Small intestine (tissue), 7 donors: ENCODE results near the gene PI4KA. TPM values are rescaled to one million over a fixed set of nuclear protein-coding genes. Genes with fewer than 3 reads are reported as not detected.
"Not testable (repeated sequence)": the region's sequence is repeated elsewhere in the genome, so short reads cannot be mapped to it uniquely, and the experiment has no call there.

Source experiments
- DNase-seq, 2 donors: peaks; one replicate each; pipeline versions ENCODE4 v3.0.0 to v3.0.0-alpha.2; 2013
- FAIRE-seq: peaks from 2 replicates; lab custom pipeline; 2012; peaks lifted over from hg19 to GRCh38; lab: Jason Lieb, UNC
- H3K27ac ChIP-seq, 3 donors: one replicate each; pipeline ENCODE4 v1.5.1; 2013; ENCODE audit warnings: low read length in 2 of 3, mild to moderate bottlenecking in 2 of 3, control low read depth in 1 of 3, inconsistent platforms in 1 of 3, low read depth in 1 of 3, moderate library complexity in 1 of 3
- H3K27me3 ChIP-seq, 3 donors: one replicate each; pipeline ENCODE4 v1.6.1; 2013; ENCODE audit warnings: low read length in 3 of 3, inconsistent platforms in 1 of 3; ENCODE audit not compliant: control insufficient read depth in 3 of 3, insufficient read depth in 3 of 3
- H3K36me3 ChIP-seq, 3 donors: one replicate each; pipeline ENCODE4 v1.6.1; 2013; ENCODE audit warnings: low read length in 3 of 3, inconsistent platforms in 1 of 3, low read depth in 1 of 3, mild to moderate bottlenecking in 1 of 3, moderate library complexity in 1 of 3; ENCODE audit not compliant: control insufficient read depth in 3 of 3, insufficient read depth in 2 of 3
- H3K4me1 ChIP-seq, 3 donors: one replicate each; pipeline ENCODE4 v1.6.1; 2013; ENCODE audit warnings: low read length in 2 of 3, inconsistent platforms in 1 of 3, low read depth in 1 of 3, mild to moderate bottlenecking in 1 of 3, moderate library complexity in 1 of 3; ENCODE audit not compliant: control insufficient read depth in 3 of 3, insufficient read depth in 2 of 3
- H3K4me3 ChIP-seq, 3 donors: one replicate each; pipeline ENCODE4 v1.5.1; 2013; ENCODE audit warnings: low read length in 3 of 3, control low read depth in 1 of 3, inconsistent platforms in 1 of 3, low read depth in 1 of 3, mild to moderate bottlenecking in 1 of 3, moderate library complexity in 1 of 3
- H3K9me3 ChIP-seq, 2 donors: one replicate each; pipeline ENCODE4 v1.6.1; 2013; ENCODE audit warnings: low read depth in 1 of 2, low read length in 1 of 2; ENCODE audit not compliant: control insufficient read depth in 2 of 2, insufficient read depth in 1 of 2
- WGBS, 3 donors: extraction: QIAGEN DNeasy Blood & Tissue Kit; methylation state at CpG; one replicate each; pipeline ENCODE4 v1.1.7; 2013; 5-methylcytosine and 5-hydroxymethylcytosine counted together
- polyA plus RNA-seq, 4 donors: library from polyadenylated mRNA; stranded (reverse) in 3 of 4; unstranded in 1 of 4; fragments of 200-250 nt in 3 of 4; fragments of 120-200 nt in 1 of 4; gene quantifications; one replicate each; pipeline versions ENCODE4 v1.2.1 to v1.2.3, GENCODE V29; 2013
- donor health status: healthy with polysubstance abuse.
- donor health status: control.
- donor health status: control.
- donor health status: Bipolar disorder and iron deficiency.
- donor health status: healthy.

PI4KA gene
- polyA plus RNA-seq, 4 donors = 40.5 to 82.0 (median 45.8) TPM

DNA sequence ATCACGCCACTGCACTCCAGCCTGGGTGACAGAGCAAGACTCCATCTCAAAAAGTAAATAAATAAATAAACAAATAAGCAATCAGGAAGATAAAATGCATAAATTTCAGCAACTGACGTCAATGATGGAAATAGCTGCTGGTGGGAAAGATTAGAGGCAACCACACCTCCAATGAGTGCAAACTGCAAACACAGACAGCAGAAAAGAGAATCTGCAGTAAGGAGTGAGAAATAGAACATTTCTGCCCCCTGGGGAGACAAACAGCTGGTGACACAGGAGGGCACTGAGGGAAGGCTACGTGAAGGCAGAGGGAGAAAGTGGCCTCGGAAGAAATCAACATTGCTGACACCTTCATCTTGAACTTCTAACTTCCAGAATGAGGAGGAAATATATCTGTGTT, 6.5 kb downstream of the PI4KA start:
- Histone ChIP-seq H3K36me3 (no peaks in the 10 kb centered on the region), H3K9me3 (no peaks in the 10 kb centered on the region), H3K27me3 (no peaks in the 10 kb centered on the region), H3K27ac (no peak overlapping the region), H3K4me3 (no peak overlapping the region), H3K4me1 (peaks cover 0 to 11% (median 7%) of the 10 kb centered on the region in 3 donors)
- DNase-seq (no peak), FAIRE-seq (no peak)
- 53 to 58% (median 55%) methylated on average over 4 of the region's 4 CpGs for WGBS, 3 donors

DNA sequence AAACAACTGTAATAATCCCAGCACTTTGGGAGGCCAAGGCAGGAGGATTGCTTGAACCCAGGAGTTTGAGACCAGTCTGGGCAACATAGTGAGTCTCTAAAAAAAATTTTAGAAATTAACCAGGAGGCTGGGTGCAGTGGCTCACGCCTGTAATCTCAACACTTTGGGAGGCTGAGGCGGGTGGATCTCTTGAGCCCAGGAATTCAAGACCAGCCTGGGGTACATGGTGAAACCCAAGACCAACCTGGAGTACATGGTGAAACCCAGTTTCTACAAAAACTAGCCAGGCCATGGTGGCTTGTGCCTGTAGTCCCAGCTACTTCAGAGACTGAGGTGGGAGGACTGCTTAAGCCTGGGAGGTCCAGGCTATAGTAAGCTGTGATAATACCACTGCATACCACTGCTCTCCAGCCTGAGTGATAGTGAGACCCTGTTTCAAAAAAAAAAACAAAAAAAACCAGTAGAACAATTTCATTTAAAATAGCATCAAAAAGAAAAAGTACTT, 11.2 kb downstream of the PI4KA start:
- Histone ChIP-seq H3K27ac (no peak overlapping the region), H3K4me3 (no peak overlapping the region), H3K4me1 (peaks cover 4 to 20% (median 5%) of the 10 kb centered on the region in 3 donors), H3K27me3 (no peaks in the 10 kb centered on the region), H3K36me3 (no peaks in the 10 kb centered on the region), H3K9me3 (no peaks in the 10 kb centered on the region)
- no peak for FAIRE-seq
- DNase-seq = no peak
- WGBS, 3 donors = 89 to 97% (median 94%) methylated on average over 2 of the region's 2 CpGs

DNA sequence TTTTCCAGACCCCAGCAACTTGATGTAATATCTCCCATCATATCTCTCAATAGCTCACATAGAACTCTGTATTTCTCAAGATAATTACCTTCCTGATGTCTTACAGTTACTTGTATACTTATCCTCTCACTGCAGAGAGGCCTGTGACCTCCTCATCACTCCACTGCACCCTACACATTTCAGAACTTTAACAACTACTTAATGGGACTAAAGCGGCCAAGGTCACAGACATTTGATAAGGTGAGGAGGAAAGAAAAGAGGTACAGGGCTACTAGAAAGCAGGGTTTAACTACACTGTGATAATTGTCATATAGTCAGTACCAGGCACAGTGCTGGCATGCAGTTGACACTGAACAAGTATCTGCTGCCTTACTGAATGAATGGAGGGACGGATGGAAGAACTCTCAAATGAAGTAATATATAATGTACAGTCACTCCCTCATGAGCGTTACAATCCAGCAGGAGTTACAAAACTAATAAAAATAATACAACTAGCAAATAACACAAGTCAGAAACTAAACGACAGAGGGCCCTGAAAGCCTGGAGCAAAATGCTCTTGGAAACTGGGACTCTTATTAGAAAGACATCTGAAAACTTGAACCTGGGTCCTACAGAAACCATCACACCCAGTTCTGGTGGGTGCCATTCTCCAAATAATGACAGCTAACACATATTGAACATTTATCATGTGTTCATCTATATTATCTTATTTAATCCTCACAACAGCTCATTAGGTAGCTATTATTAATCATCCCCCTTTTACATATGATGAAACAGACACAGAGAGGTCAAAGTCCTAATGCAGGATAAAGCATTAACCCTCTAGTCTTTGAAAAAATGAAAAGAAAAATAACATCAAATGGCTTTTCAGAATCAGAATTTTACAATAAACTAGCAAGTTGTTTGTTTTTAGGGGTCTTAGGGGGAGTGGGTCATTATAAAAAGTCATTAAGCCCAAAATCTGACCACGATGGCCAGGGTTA, 14.3 kb downstream of the PI4KA start:
- Histone ChIP-seq H3K36me3 (no peaks in the 10 kb centered on the region), H3K27ac (peak overlapping the region in 1 of 3 donors; percentile 2), H3K4me1 (peaks cover 14 to 31% (median 15%) of the 10 kb centered on the region in 3 donors), H3K27me3 (no peaks in the 10 kb centered on the region), H3K9me3 (no peaks in the 10 kb centered on the region), H3K4me3 (no peak overlapping the region)
- peak in 1 of 2 donors; percentile 61 for DNase-seq
- 51 to 71% (median 59%) methylated on average over 5 of the region's 5 CpGs for WGBS, 3 donors
- no peak for FAIRE-seq

GRCh38 chr22:20843501-20843900, 15.1 kb downstream of the PI4KA start:
- no peak overlapping the region for H3K4me3 ChIP-seq
- H3K9me3 ChIP-seq = no peaks in the 10 kb centered on the region
- DNase-seq = peak; percentile 69 to 72
- peaks cover 14 to 31% (median 15%) of the 10 kb centered on the region in 3 donors for H3K4me1 ChIP-seq
- FAIRE-seq = no peak
- no peaks in the 10 kb centered on the region for H3K36me3 ChIP-seq
- no peaks in the 10 kb centered on the region for H3K27me3 ChIP-seq
- WGBS, 3 donors = 2 to 42% (median 16%) methylated on average over 2 of the region's 2 CpGs
- H3K27ac ChIP-seq = no peak overlapping the region

DNA sequence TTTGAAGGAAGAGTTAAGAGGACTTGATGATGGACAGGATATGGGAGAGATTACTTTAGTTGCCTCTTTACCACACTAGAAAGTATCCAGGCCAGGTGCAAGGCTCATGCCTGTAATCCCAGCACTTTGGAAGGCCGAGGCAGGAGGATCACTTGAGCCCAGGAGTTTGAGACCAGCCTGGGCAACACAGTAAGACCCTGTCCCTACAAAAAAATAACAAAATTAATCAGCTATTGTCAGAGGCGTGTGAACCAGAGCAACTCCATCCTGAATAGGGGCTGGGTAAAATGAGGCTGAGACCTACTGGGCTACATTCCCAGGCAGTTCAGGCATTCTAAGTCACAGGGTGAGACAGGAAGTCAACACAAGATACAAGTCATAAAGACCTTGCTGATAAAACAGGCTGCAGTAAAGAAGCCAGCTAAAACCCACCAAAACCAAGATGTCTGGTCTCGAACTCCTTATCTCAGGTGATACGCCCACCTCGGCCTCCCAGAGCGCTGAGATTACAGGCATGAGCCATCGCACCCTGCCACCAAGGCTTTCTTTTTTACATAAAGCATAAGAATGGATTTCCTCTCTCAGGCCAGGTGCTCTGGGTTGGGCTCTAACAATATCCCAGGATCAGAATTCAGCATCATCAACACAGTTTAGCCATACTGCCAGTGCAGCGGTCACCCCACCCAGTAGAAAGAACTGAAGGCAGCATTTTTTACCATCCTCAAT, 17.8 kb downstream of the PI4KA start:
- FAIRE-seq (no peak), DNase-seq (peak in 1 of 2 donors; percentile 47)
- Histone ChIP-seq H3K27me3 (no peaks in the 10 kb centered on the region), H3K9me3 (no peaks in the 10 kb centered on the region), H3K36me3 (peaks cover 0 to 4% (median 0%) of the 10 kb centered on the region in 3 donors), H3K4me3 (no peak overlapping the region), H3K27ac (peak overlapping the region in 2 of 3 donors; percentile 1 to 44), H3K4me1 (peaks cover 14 to 31% (median 17%) of the 10 kb centered on the region in 3 donors)
- WGBS, 3 donors = 43 to 68% (median 50%) methylated on average over 8 of the region's 8 CpGs

DNA sequence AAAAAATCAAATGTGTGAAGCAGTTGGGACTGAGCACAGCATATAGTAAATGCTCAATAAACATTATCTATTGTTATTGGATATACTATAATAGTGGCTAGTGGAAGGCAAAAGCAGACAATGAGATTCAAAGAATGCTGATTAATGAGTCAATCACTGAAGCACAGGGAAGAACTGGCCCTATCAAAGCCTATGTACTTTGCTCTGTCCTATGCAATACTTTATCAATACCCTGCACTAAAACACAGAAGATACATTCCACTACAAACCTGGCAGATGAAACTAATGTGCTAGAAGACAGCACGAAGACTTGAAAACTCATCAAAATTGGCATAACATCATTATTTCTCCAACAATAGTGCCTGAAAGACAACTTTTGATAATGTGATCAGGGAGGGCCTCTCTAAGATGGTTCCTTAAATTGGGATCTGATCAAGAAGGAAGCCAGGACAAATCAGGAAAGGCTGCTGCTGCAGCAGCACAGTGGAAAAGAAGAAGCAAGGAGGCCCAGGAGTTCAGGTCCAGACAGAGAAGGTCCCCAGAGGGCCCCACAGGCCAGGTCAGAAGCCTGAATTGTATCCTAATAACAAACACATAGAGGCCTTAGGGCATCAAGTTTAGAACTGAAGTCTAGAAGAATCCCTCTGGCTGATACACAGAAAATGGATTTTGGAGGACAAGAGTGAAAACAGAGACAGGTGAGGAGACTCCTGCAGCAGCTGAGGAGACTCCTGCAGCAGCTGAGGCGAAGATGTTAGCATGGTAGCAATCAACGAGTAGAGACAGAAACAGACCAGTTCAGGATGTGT, 18.6 kb downstream of the PI4KA start:
- Histone ChIP-seq H3K4me3 (no peak overlapping the region), H3K27me3 (no peaks in the 10 kb centered on the region), H3K4me1 (peaks cover 14 to 29% (median 17%) of the 10 kb centered on the region in 3 donors), H3K36me3 (peaks cover 0 to 4% (median 0%) of the 10 kb centered on the region in 3 donors), H3K9me3 (no peaks in the 10 kb centered on the region), H3K27ac (peak overlapping the region in 1 of 3 donors; percentile 44)
- no peak for FAIRE-seq
- 87 to 89% (median 88%) methylated on average over 3 of the region's 3 CpGs for WGBS, 3 donors
- peak; percentile 17 to 23 for DNase-seq

DNA sequence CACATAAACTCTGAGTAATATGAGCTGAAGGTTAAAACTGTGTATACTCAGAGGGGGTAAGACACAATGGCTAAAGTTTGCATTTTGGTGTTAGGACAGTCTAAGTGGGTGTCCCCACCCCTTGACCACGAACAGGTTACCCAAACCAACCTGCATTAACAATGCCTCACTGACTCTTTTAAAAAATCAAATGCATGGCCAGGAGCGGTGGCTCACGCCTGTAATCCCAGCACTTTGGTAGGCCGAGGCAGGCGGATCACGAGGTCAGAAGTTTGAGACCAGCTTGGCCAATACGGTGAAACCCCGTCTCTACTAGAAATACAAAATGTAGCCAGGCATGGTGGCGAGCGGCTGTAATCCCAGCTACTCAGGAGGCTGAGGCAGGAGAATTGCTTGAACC, 19.3 kb downstream of the PI4KA start:
- WGBS, 3 donors = 97 to 99% (median 99%) methylated on average over 10 of the region's 10 CpGs
- peaks cover 14 to 23% (median 16%) of the 10 kb centered on the region in 3 donors for H3K4me1 ChIP-seq
- not testable (repeated sequence) for H3K27ac ChIP-seq, H3K4me3 ChIP-seq, H3K27me3 ChIP-seq, FAIRE-seq, H3K9me3 ChIP-seq, DNase-seq, H3K36me3 ChIP-seq
